COLO668 (cell line): ENCODE data around the gene FASTKD2.

Experiments used
- DNase-seq: peaks from one replicate; lab custom pipeline; 2025; ENCODE audit not compliant: unreplicated experiment; lab: John Stamatoyannopoulos, UW

FASTKD2 gene

DNA sequence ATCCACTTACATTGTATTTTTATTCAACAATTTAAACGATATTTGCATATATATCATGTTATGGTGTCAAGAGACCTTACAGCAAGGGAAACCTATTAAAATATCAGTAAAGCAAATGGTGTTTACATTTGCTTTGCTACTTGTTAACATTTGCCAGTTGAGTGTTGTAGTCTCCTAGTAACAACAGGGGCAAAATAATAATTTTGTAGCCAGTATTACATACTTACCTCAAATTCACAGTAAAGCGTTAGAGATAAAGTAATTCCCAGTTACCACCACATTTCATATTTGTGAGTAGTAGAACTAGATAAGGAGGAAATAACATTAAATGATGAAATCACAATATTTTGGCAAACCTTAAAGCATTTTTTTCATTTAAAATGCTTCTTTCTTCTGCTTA, 71.3 kb downstream of the FASTKD2 start:
- no peak for DNase-seq

DNA sequence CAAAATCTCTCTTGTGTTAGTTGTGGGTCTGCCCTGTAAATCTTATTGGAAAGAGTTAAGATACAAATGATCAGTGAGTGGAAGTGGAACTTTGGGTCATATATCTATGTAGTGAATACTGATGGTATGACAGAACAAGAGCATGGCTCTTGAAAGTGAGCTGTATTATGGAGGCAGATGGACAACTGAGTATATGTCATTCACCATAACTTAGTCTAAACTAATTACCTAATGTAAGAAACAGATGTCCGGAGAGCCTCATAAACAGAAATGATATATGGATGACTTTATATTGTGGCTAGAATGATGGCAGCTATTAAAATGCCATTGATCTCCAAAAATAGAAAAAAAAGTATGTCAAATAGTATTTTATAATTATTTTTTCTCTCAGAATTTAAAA, 72.4 kb downstream of the FASTKD2 start:
- DNase-seq = no peak

DNA sequence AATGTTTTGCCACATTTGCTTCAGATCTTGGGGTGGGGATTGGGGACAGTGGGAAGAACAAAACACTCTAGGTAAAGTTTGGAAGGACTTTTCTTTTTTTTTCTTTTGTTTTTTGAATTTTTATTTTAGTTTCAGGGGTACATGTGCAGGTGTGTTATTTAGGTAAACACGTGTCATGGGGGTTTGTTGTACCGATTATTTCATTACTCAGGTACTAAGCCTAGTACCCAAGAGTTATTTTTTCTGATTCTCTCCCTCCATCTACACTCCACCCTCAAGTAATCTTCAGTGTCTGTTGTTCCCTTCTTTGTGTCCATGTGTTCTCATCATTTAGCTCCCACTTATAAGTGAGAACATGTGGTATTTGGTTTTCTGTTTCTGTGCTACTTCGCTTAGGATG, 73.3 kb downstream of the FASTKD2 start:
- DNase-seq = no peak

DNA sequence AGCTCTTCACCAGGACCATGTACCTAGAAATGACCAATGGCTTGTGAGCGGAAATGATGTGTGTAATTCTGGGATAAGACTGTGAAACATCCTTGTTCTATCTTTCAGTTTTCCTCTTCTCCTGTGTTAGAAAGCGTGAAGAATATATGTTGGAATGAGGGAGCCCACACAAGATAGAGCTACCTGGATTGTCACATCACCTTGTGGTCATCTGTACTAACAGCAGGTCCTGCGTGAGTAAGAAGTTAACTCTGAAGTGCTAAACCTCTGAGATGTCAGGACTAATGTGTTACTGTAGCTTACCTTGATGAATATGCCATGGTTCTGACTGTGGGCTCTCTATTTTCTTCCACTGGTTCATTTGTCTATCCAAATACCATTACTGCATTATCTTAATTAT, 75.6 kb downstream of the FASTKD2 start:
- DNase-seq = no peak
